H9 (cell line): Measurements from ENCODE around the gene EPSTI1. TPM values are rescaled to one million over a fixed set of nuclear protein-coding genes. Genes with fewer than 3 reads are reported as not detected.

ENCODE experiments used
- DNase-seq: peaks from one replicate; pipeline ENCODE4 v3.0.0-alpha.2; 2017
- H2AFZ ChIP-seq: one replicate; pipeline ENCODE4 v1.6.1; 2013; ENCODE audit warnings: mild to moderate bottlenecking, low read length, control low read depth, moderate library complexity
- H2AK5ac ChIP-seq: 2 replicates; pipeline ENCODE4 v1.6.1; 2013; ENCODE audit warnings: low read length, control low read depth, mixed read lengths; ENCODE audit not compliant: insufficient read length
- H2BK120ac ChIP-seq: one replicate; pipeline ENCODE4 v1.6.1; 2013; ENCODE audit warnings: low read depth, mild to moderate bottlenecking, low read length, control low read depth, inconsistent platforms; ENCODE audit not compliant: poor library complexity, severe bottlenecking
- H2BK12ac ChIP-seq: 2 replicates; pipeline ENCODE4 v1.6.1; 2013; ENCODE audit warnings: low read length, control low read depth, mixed read lengths, low read depth; ENCODE audit not compliant: insufficient read length
- H2BK15ac ChIP-seq: 2 replicates; pipeline ENCODE4 v1.6.1; 2013; ENCODE audit warnings: low read depth, low read length, control low read depth
- H2BK20ac ChIP-seq: one replicate; pipeline ENCODE4 v1.6.1; 2013; ENCODE audit warnings: low read depth, mild to moderate bottlenecking, low read length, control low read depth, inconsistent platforms; ENCODE audit not compliant: poor library complexity, severe bottlenecking
- H2BK5ac ChIP-seq: 2 replicates; pipeline ENCODE4 v1.6.1; 2013; ENCODE audit warnings: low read length, control low read depth, mixed read lengths; ENCODE audit not compliant: insufficient read length
- H3K14ac ChIP-seq: 2 replicates; pipeline ENCODE4 v1.6.1; 2013; ENCODE audit warnings: low read length, control low read depth; ENCODE audit not compliant: insufficient read depth
- H3K18ac ChIP-seq: 2 replicates; pipeline ENCODE4 v1.6.1; 2013; ENCODE audit warnings: low read depth, mild to moderate bottlenecking, mixed read lengths, low read length, control low read depth; ENCODE audit not compliant: insufficient read length
- H3K23ac ChIP-seq: 2 replicates; pipeline ENCODE4 v1.6.1; 2013; ENCODE audit warnings: low read length, control low read depth, mixed read lengths, low read depth; ENCODE audit not compliant: insufficient read length
- H3K23me2 ChIP-seq: 2 replicates; pipeline ENCODE4 v1.6.1; 2013; ENCODE audit warnings: low read depth, mild to moderate bottlenecking, mixed read lengths, low read length, control low read depth; ENCODE audit not compliant: insufficient read length, poor library complexity, severe bottlenecking
- H3K27ac ChIP-seq: 2 replicates; pipeline ENCODE4 v1.5.1; 2013; ENCODE audit warnings: low read length, control low read depth, mixed read lengths, low read depth; ENCODE audit not compliant: insufficient read length
- H3K27me3 ChIP-seq: 2 replicates; pipeline ENCODE4 v1.6.1; 2013; ENCODE audit warnings: low read length, control low read depth, inconsistent platforms; ENCODE audit not compliant: insufficient read depth
- H3K4ac ChIP-seq: 2 replicates; pipeline ENCODE4 v1.6.1; 2013; ENCODE audit warnings: low read depth, mild to moderate bottlenecking, control low read depth, inconsistent platforms, low read length, moderate library complexity
- H3K4me1 ChIP-seq: 2 replicates; pipeline ENCODE4 v1.6.1; 2013; ENCODE audit warnings: low read length, control low read depth, inconsistent platforms; ENCODE audit not compliant: insufficient read depth
- H3K4me2 ChIP-seq: 2 replicates; pipeline ENCODE4 v1.6.1; 2013; ENCODE audit warnings: low read length, control low read depth, mixed read lengths; ENCODE audit not compliant: insufficient read length, insufficient read depth
- H3K56ac ChIP-seq: 2 replicates; pipeline ENCODE4 v1.6.1; 2013; ENCODE audit warnings: low read depth, mild to moderate bottlenecking, mixed read lengths, low read length, control low read depth; ENCODE audit not compliant: insufficient read length
- H3K79me1 ChIP-seq: 2 replicates; pipeline ENCODE4 v1.6.1; 2013; ENCODE audit warnings: low read depth, mild to moderate bottlenecking, moderate library complexity, low read length, control low read depth, inconsistent platforms; ENCODE audit not compliant: insufficient read depth, poor library complexity, severe bottlenecking
- H3K79me2 ChIP-seq: 2 replicates; pipeline ENCODE4 v1.6.1; 2013; ENCODE audit warnings: low read length, control low read depth, inconsistent platforms; ENCODE audit not compliant: insufficient read depth
- H3K9ac ChIP-seq: 2 replicates; pipeline ENCODE4 v1.6.1; 2013; ENCODE audit warnings: low read length, control low read depth, mixed read lengths; ENCODE audit not compliant: insufficient read length; ENCODE audit errors: extremely low read depth
- H3K9me3 ChIP-seq: one replicate; pipeline ENCODE4 v1.6.1; 2013; ENCODE audit warnings: low read depth, low read length, inconsistent platforms; ENCODE audit not compliant: control insufficient read depth
- H3T11ph ChIP-seq: one replicate; pipeline ENCODE4 v1.6.1; 2013; ENCODE audit warnings: mild to moderate bottlenecking, low read length, control low read depth, inconsistent platforms
- H4K20me1 ChIP-seq: one replicate; pipeline ENCODE4 v1.6.1; 2013; ENCODE audit not compliant: control insufficient read depth, insufficient read length, insufficient read depth
- H4K5ac ChIP-seq: 2 replicates; pipeline ENCODE4 v1.6.1; 2013; ENCODE audit warnings: low read depth, mild to moderate bottlenecking, mixed read lengths, low read length, control low read depth; ENCODE audit not compliant: insufficient read length
- H4K8ac ChIP-seq: replicated peaks from 2 replicates; pipeline ENCODE4 v1.6.1; 2013; ENCODE audit warnings: low read length, control low read depth, mixed read lengths, low read depth; ENCODE audit not compliant: insufficient read length
- H4K91ac ChIP-seq: 2 replicates; pipeline ENCODE4 v1.6.1; 2013; ENCODE audit warnings: low read depth, mild to moderate bottlenecking, moderate library complexity, mixed read lengths, low read length, control low read depth; ENCODE audit not compliant: insufficient read length
- H3K27ac Mint-ChIP-seq, 3 experiments: 2 replicates in 2 of 3; 3 replicates in 1 of 3; pipeline ENCODE4 v1.8.0; 2020 to 2021; ENCODE audit warnings: mixed read lengths in 3 of 3, mild to moderate bottlenecking in 1 of 3, moderate library complexity in 1 of 3
- H3K27me3 Mint-ChIP-seq: 2 replicates; pipeline ENCODE4 v1.8.0; 2021; ENCODE audit warnings: low read depth, mild to moderate bottlenecking, moderate library complexity, mixed read lengths
- H3K36me3 Mint-ChIP-seq, 3 experiments: 2 replicates in 2 of 3; 3 replicates in 1 of 3; pipeline ENCODE4 v1.8.0; 2020 to 2021; ENCODE audit warnings: low read depth in 3 of 3, mixed read lengths in 3 of 3; ENCODE audit not compliant: insufficient read depth in 1 of 3
- H3K4me1 Mint-ChIP-seq, 2 experiments: 2 replicates each; pipeline ENCODE4 v1.8.0; 2020; ENCODE audit warnings: mixed read lengths in 2 of 2
- H3K4me3 Mint-ChIP-seq, 2 experiments: 2 replicates in 1 of 2; 3 replicates in 1 of 2; pipeline ENCODE4 v1.8.0; 2020 to 2021; ENCODE audit warnings: mild to moderate bottlenecking in 2 of 2, mixed read lengths in 2 of 2, moderate library complexity in 1 of 2
- H3K9me3 Mint-ChIP-seq, 2 experiments: 2 replicates in 1 of 2; 3 replicates in 1 of 2; pipeline ENCODE4 v1.8.0; 2020; ENCODE audit warnings: mild to moderate bottlenecking in 2 of 2, mixed read lengths in 2 of 2, moderate library complexity in 1 of 2
- CTCF ChIP-seq: fragments of 200-600 bp; sonication (generic); conservative IDR thresholded peaks from 3 replicates; pipeline ENCODE4 v1.8.0; 2021; ENCODE audit warnings: antibody characterized with exemption, mild to moderate bottlenecking
- WGBS: extraction: QIAGEN DNeasy Blood & Tissue Kit; methylation state at CpG from one replicate; pipeline ENCODE4 v1.1.7; 2013; ENCODE audit warnings: missing lambda C conversion rate, low lambda C conversion rate, mixed read lengths; ENCODE audit not compliant: insufficient read length; ENCODE audit errors: extremely low coverage; 5-methylcytosine and 5-hydroxymethylcytosine counted together
- total RNA-seq: library from RNA; stranded (reverse); gene quantifications from 2 replicates; pipeline ENCODE4 v1.2.1, GENCODE V29; 2021

EPSTI1 gene
- total RNA-seq, 1 experiment from 2014 or later = 0.70 TPM

- Histone ChIP-seq H4K8ac (no peak overlapping the region), H3K9ac (no peak overlapping the region), H3K27ac (no peak overlapping the region), H2BK20ac (no peak overlapping the region), H3K9me3 (no peaks in the 10 kb centered on the region), H3K4ac (no peak overlapping the region), H3K56ac (no peak overlapping the region), H3K23me2 (no peaks in the 10 kb centered on the region), H3K4me2 (no peak overlapping the region), H3K23ac (no peak overlapping the region), H4K91ac (no peak overlapping the region), H2BK120ac (no peak overlapping the region), H2AK5ac (no peak overlapping the region), H3K79me1 (no peaks in the 10 kb centered on the region), H4K20me1 (no peaks in the 10 kb centered on the region), H3K27me3 (no peaks in the 10 kb centered on the region), H2BK5ac (no peak overlapping the region), H2BK12ac (no peak overlapping the region), H2BK15ac (no peak overlapping the region), H2AFZ (no peak overlapping the region), H3K18ac (no peak overlapping the region), H3K14ac (no peak overlapping the region), H3K79me2 (no peaks in the 10 kb centered on the region), H3T11ph (no peak overlapping the region), H4K5ac (no peak overlapping the region), H3K4me1 (no peaks in the 10 kb centered on the region)
- no peak for DNase-seq
- Mint-ChIP-seq H3K4me1 (peaks cover 16 to 20% of the 10 kb centered on the region in 2 experiments), H3K4me3 (no peak overlapping the region), H3K9me3 (no peaks in the 10 kb centered on the region), H3K36me3 (no peaks in the 10 kb centered on the region), H3K27me3 (no peaks in the 10 kb centered on the region), H3K27ac (no peak overlapping the region)
- no peak for TF ChIP-seq CTCF
- no CpG with 5 or more reads among the region's 2 CpGs for WGBS
These were observed 11.0 kb upstream of the EPSTI1 start for GRCh38 chr13:43003010-43003409.
